PC-9 (cell line): Measurements from ENCODE around the gene SNX15. TPM values are rescaled to one million over a fixed set of nuclear protein-coding genes. Genes with fewer than 3 reads are reported as not detected.

Experiments used
- BruUV-seq: library from RNA; stranded (reverse); fragments of 400-500 nt; replicated peaks from 2 replicates; lab custom pipeline; 2021; lab: Mats Ljungman, UMichigan
- CTCF ChIA-PET: fragments of 300-600 bp; sonication (Branson Sonifier 250); formaldehyde crosslinking; loops from one replicate; lab custom pipeline; 2022; ENCODE audit warnings: antibody characterized with exemption; lab: Charles Lee
- POLR2A ChIA-PET: fragments of 300-600 bp; sonication (Branson Sonifier 250); formaldehyde crosslinking; loops from one replicate; lab custom pipeline; 2022; ENCODE audit warnings: antibody characterized with exemption; ENCODE audit not compliant: unreplicated experiment; lab: Charles Lee
- DNase-seq, 2 experiments: peaks; one replicate each; pipeline versions ENCODE4 v3.0.0 to v3.0.0-alpha.2; 2015 to 2022; ENCODE audit warnings: mixed read lengths in 1 of 2
- H2AFZ ChIP-seq: fragments of 200-600 bp; sonication (generic); 2 replicates; pipeline ENCODE4 v1.8.1; 2017; ENCODE audit warnings: antibody characterized with exemption
- H3F3A ChIP-seq: fragments of 200-600 bp; sonication (generic); 2 replicates; pipeline ENCODE4 v1.8.1; 2017; ENCODE audit warnings: antibody characterized with exemption, mild to moderate bottlenecking, low read depth; ENCODE audit not compliant: insufficient read depth
- H3K27ac ChIP-seq: fragments of 200-600 bp; sonication (generic); 2 replicates; pipeline ENCODE4 v1.6.1; 2016; ENCODE audit warnings: mixed run types
- H3K27me3 ChIP-seq: fragments of 200-600 bp; sonication (generic); 2 replicates; pipeline ENCODE4 v1.6.1; 2016; ENCODE audit warnings: low read depth, mixed run types; ENCODE audit not compliant: insufficient read depth
- H3K36me3 ChIP-seq: fragments of 200-600 bp; sonication (generic); 2 replicates; pipeline ENCODE4 v1.6.1; 2016; ENCODE audit warnings: low read depth, mixed run types
- H3K4me1 ChIP-seq: fragments of 200-600 bp; sonication (generic); replicated peaks from 2 replicates; pipeline ENCODE4 v1.6.1; 2016; ENCODE audit warnings: mixed run types; ENCODE audit not compliant: insufficient read depth
- H3K4me2 ChIP-seq: fragments of 200-600 bp; sonication (generic); 2 replicates; pipeline ENCODE4 v1.6.1; 2017; ENCODE audit warnings: mixed run types
- H3K4me3 ChIP-seq: fragments of 200-600 bp; sonication (generic); 2 replicates; pipeline ENCODE4 v1.6.1; 2016; ENCODE audit warnings: mixed run types
- H3K79me2 ChIP-seq: fragments of 200-600 bp; sonication (generic); 2 replicates; pipeline ENCODE4 v1.6.1; 2017; ENCODE audit warnings: low read depth, mixed run types
- H3K9me2 ChIP-seq: fragments of 200-600 bp; sonication (generic); 2 replicates; pipeline ENCODE4 v1.8.1; 2017; ENCODE audit warnings: mild to moderate bottlenecking; ENCODE audit not compliant: insufficient read depth
- H3K9me3 ChIP-seq: fragments of 200-600 bp; sonication (generic); 2 replicates; pipeline ENCODE4 v1.8.1; 2016; ENCODE audit warnings: low read depth; ENCODE audit not compliant: insufficient read depth
- H4K20me1 ChIP-seq: fragments of 200-600 bp; sonication (generic); 2 replicates; pipeline ENCODE4 v1.8.1; 2017; ENCODE audit not compliant: insufficient read depth
- EZH2 ChIP-seq: fragments of 200-600 bp; sonication (generic); IDR thresholded peaks from 2 replicates; pipeline ENCODE4 v1.8.0; 2017; ENCODE audit warnings: antibody characterized with exemption, low read depth
- intact Hi-C: fragments of 100-400 bp; cut with micrococcal nuclease; formaldehyde crosslinking; loops from one replicate; pipeline ENCODE4 v1.10.0; 2022; ENCODE audit not compliant: unreplicated experiment
- total RNA-seq: library from RNA; stranded (reverse); gene quantifications from 2 replicates; pipeline ENCODE4 v1.2.3, GENCODE V29; 2021
- TF ChIP-seq, protein P1 (sequence below): fragments of 200-600 bp; sonication (generic); conservative IDR thresholded peaks from 2 replicates; pipeline ENCODE4 v1.6.1; 2017; ENCODE audit warnings: mixed run types, antibody characterized with exemption, mild to moderate bottlenecking, moderate library complexity

The SNX15 gene
- total RNA-seq, 1 experiment from 2014 or later: 38.2 TPM

DNA sequence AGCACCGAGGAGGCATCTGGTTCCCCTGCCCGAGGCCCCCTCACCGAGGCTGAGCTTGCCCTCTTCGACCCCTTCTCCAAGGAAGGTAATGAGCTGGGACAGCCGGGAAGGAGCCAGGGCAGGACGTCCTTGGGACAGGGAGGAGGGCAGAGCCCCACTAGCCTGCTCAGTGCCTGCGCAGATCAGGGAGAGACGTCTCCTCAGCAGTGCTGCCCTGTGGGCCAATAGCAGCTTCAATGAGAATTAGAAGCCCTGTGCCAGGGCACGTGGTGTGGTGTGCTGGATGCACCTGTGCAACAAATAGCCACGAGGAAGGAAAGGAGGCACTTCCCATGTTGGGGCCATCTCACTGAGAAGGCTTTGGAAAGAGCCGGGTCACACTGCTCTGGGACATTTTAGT is 8.3 kb downstream of the SNX15 start:
- Histone ChIP-seq H3K36me3 (no peaks in the 10 kb centered on the region), H3K9me3 (no peaks in the 10 kb centered on the region), H3K4me2 (no peak overlapping the region), H3K4me3 (no peak overlapping the region), H2AFZ (no peak overlapping the region), H3K27ac (no peak overlapping the region), H3K4me1 (peaks cover 9% of the 10 kb centered on the region; the same call in 1 of the 2 replicates), H3K79me2 (no peaks in the 10 kb centered on the region), H3F3A (peaks cover 19% of the 10 kb centered on the region; the same call in 1 of the 2 replicates), H3K9me2 (no peaks in the 10 kb centered on the region), H3K27me3 (no peaks in the 10 kb centered on the region), H4K20me1 (no peaks in the 10 kb centered on the region)
- intact Hi-C loops: no loop called here
- TF ChIP-seq, protein P1, sequence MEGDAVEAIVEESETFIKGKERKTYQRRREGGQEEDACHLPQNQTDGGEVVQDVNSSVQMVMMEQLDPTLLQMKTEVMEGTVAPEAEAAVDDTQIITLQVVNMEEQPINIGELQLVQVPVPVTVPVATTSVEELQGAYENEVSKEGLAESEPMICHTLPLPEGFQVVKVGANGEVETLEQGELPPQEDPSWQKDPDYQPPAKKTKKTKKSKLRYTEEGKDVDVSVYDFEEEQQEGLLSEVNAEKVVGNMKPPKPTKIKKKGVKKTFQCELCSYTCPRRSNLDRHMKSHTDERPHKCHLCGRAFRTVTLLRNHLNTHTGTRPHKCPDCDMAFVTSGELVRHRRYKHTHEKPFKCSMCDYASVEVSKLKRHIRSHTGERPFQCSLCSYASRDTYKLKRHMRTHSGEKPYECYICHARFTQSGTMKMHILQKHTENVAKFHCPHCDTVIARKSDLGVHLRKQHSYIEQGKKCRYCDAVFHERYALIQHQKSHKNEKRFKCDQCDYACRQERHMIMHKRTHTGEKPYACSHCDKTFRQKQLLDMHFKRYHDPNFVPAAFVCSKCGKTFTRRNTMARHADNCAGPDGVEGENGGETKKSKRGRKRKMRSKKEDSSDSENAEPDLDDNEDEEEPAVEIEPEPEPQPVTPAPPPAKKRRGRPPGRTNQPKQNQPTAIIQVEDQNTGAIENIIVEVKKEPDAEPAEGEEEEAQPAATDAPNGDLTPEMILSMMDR: no peak
- no peak for TF ChIP-seq EZH2
- ChIA-PET POLR2A (no interaction called here), CTCF (no interaction called here)
- BruUV-seq: no TSS peak
- DNase-seq: no peak

DNA sequence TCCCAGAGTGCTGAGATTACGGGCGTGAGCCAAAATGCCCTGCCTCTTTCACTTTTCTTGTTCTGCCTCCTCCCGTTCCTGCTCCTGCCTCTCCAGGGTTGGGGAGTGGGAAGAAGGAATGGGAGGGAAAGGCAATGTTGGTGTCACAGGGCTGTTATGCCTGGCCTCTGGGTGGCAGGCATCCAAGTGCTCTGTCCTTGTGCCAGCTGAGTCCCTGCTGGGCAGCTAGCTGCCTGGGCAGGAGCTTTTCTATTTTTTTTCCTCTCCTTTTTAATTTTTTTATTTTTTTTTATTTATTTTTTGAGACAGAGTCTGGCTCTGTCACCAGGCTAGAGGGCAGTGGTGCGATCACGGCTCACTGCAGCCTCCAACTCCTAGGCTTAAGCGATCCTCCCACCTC is 9.7 kb downstream of the SNX15 start:
- H3K27me3 ChIP-seq: no peaks in the 10 kb centered on the region
- H3K4me3 ChIP-seq: no peak overlapping the region
- peaks cover 9% of the 10 kb centered on the region for H3K4me1 ChIP-seq
- H3K9me3 ChIP-seq: no peaks in the 10 kb centered on the region
- H4K20me1 ChIP-seq: no peaks in the 10 kb centered on the region
- intact Hi-C loops: no loop called here
- no peaks in the 10 kb centered on the region for H3K36me3 ChIP-seq
- H3K27ac ChIP-seq: no peak overlapping the region
- DNase-seq: peak in 1 of 2 experiments; percentile 28
- H3K4me2 ChIP-seq: no peak overlapping the region
- no peak overlapping the region for H2AFZ ChIP-seq
- ChIA-PET CTCF (interaction anchor here (1.4 kb wide), 1 partner anchor 11 kb away, joined by 3 read pairs; no protein-coding TSS in a partner anchor), POLR2A (interaction anchor here (0.6 kb wide), 1 partner anchor 870 kb away, joined by 4 read pairs; no protein-coding TSS in a partner anchor)
- BruUV-seq: no TSS peak
- TF ChIP-seq, protein P1: no peak
- no peak for TF ChIP-seq EZH2
- peaks cover 3% of the 10 kb centered on the region for H3K79me2 ChIP-seq
- peaks cover 20% of the 10 kb centered on the region; the same call in 1 of the 2 replicates for H3F3A ChIP-seq
- no peaks in the 10 kb centered on the region for H3K9me2 ChIP-seq

- Histone ChIP-seq H3K4me3 (peak overlapping the region; percentile 82; the same call in 1 of the 2 replicates), H3K36me3 (no peaks in the 10 kb centered on the region), H3K9me2 (no peaks in the 10 kb centered on the region), H3K4me1 (peaks cover 25% of the 10 kb centered on the region), H3K4me2 (peak overlapping the region; percentile 78), H4K20me1 (no peaks in the 10 kb centered on the region), H3F3A (peaks cover 24% of the 10 kb centered on the region; the same call in 1 of the 2 replicates), H3K9me3 (no peaks in the 10 kb centered on the region), H3K27me3 (no peaks in the 10 kb centered on the region), H3K27ac (peak overlapping the region; percentile 67), H3K79me2 (peaks cover 23% of the 10 kb centered on the region), H2AFZ (peak overlapping the region; percentile 82)
- BruUV-seq: TSS peak; percentile 55
- intact Hi-C loops: loop anchor here (5.0 kb wide), 2 partner anchors 42 to 57 kb away; partner anchors contain the start of genes CDCA5, VPS51 and ZFPL1
- TF ChIP-seq, protein P1: no peak
- TF ChIP-seq EZH2: no peak
- DNase-seq: no peak
- ChIA-PET CTCF (interaction anchor here (0.7 kb wide), 1 partner anchor 106 kb away, joined by 4 read pairs; no protein-coding TSS in a partner anchor), POLR2A (interaction anchor here (0.7 kb wide), 2 partner anchors 82 to 262 kb away, joined by 3 read pairs; partner anchors contain the start of genes FAU and MRPL49)
Measured at GRCh38 chr11:65040520-65040846, 13.2 kb downstream of the SNX15 start.
